SHP77 treated with DMSO at 0.1 percent for 48 hours (cell line): ENCODE measurements around the gene SLC35F1.
"Not testable (repeated sequence)": the region's sequence is repeated elsewhere in the genome, so short reads cannot be mapped to it uniquely, and the experiment has no call there.

Experiments used
- DNase-seq: peaks from one replicate; lab custom pipeline; 2025; lab: John Stamatoyannopoulos, UW

Gene SLC35F1

DNA sequence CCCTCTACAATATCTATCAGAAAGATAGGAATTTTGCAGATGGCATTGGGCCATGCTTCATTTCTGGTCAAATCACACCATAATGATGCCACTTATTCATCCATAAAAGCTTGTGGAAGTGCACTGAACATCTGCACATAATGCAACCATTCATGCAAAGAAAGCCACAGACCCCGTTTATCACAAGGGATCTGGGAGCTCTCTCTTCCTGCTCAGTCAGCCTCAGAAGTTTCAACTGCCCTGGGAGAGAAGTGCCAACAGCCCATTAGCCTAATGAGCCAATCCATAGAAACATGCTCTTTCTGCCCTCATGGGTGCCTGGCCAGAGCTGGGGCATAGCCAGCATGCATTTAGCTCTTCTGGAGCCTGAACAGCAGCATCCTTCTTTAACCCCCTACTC lies 85.8 kb downstream of the SLC35F1 start:
- no peak for DNase-seq

DNA sequence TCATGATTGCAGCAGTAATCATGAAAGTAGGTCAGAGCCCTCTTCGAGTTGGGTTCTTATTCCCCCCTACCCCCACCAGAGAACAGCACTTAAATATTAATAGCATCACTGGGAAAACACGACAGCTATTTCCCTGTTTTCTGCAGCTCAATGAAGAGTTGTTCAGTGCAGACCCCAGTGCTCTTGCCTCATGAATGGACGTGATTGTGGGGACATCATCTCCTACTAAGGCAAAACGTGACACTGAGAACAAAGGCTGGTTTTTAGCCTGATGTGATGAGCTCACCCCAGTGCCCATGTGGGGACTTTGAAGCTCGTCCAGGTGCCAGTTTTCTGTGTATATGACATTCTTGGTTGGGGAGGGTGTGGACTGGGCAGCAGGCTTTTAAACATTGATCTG lies 105.9 kb downstream of the SLC35F1 start:
- DNase-seq, result no peak

DNA sequence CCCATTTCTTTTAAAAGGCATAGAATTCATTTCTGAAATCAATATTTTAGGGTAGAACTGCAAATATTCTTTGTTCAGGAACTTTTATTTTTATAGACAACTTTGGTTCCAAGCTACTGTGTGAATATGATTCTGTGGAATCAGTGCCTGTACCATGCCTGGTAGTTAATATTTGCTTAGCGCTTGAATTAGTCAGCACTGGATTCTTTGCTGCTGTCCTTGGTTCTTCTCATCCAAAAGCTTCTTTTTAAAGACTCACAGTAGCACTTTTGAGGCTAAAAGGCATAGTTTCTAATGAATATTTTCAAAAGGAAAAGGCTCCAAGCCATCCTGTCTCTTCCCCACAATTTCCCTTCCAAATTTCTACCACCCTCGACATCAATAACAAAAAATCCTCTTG lies 109.5 kb downstream of the SLC35F1 start:
- no peak for DNase-seq

DNA sequence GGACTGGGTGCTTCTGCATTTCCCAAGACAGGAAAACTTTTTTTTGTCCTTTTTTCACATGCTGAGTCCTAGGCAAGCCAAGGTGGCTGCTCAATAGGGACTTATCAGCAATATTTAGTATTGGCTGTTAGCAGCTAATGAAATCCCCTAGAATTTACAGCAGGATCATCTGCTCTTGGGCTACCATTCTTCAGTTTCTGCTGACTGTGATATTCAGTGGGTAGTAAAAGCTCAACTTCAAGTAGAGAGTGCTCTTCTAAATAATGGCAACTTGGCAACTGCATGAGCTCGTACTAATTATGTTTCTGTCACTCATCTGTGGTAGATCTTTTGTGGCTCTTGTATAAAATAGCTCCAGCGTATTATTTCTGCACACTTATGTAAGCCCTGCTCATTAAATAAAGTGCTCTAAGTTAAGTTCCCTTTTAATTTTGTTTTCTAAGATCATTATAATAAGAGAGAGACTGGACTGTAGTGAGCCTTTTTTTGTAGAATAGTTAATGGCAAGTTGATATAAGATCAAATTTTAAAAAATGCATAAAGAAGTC lies 110.3 kb downstream of the SLC35F1 start:
- no peak for DNase-seq

DNA sequence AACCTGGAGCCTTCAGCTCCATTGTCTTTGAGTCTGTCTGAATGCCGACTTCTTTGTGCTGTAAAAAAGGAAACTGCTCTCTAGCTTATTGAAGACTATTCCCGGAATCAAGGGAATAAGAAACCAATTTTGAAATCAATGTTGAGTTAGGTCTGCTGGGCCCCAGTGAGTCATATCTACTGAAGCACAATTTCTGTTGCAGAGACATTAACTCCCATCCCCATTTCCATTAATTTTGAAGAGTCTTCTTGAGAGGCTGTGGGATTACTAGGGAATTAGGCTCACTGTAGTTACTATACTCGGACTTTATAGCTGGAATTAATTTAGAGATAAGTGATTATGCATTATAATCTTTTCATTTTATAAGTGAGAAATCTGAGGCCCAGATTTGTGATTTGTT lies 116.7 kb downstream of the SLC35F1 start:
- no peak for DNase-seq

DNA sequence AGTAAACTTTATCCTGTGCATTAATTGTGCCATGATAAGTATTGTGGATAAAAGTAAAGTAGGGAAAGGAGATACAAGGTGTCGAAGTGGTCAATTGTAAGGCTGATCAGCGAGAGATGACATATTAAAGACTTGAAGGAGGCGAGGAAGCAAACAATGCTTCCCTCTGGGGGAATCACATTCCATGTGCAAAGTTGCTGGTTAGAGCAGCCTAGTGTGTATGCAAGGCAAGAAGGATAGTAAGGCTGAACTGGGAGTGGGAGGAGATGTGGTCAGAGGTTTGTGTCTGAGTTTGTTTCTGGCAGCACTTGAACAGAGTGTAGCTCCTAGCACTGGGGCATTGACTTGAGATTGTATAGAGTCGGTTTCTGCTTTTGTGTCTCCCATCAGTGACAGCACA lies 122.9 kb downstream of the SLC35F1 start:
- no peak for DNase-seq

DNA sequence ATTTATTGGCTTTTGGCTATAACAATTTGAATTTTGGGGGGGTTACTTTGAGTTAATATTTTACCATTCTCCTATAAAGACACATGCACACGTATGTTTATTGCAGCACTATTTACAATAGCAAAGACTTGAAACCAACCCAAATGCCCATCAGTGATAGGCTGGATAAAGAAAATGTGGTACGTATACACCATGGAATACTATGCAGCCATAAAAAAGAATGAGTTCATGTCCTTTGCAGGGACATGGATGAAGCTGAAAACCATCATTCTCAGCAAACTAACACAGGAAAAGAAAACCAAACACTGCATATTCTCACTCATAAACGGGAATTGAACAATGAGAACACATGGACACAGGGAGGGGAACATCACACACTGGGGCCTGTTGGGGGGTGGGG lies 130.4 kb downstream of the SLC35F1 start:
- DNase-seq, result not testable (repeated sequence)

DNA sequence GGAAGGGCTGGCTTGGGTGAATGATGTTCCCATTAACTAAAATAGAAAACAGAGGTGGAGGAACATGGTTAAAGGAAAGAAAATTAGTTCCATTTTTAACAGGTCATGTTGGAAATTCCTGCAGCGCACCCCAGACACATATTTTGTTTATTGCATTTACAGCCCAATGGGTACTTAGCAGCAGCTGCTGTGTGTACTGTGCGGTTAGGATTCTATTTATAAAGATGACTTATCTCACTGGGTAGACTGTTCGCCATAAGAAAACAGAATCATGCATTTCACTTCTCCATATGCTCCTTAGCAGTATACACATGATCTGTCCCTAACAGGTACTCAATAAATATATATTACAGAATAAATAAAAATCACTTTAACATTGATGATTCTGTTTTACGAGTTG lies 135.8 kb downstream of the SLC35F1 start:
- no peak for DNase-seq

DNA sequence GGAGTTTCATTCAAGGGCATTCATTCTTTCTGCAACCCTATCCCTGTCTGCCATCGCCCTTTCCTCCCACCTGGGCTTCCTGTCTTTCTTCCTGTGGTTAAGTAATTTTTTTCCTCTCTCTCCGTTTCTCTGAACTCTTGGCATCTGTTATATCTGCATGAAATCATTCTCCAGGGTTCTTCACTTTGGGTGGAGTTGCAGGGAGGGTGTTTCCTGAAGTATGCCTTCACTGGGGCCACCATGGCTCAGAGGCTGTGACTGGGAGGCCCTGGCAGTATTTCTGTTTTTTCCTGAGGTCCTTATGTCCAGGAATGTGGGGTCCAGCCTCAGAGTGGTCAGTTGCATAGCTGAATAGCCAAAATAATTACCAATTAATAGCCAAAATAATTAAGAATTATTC lies 137.2 kb downstream of the SLC35F1 start:
- no peak for DNase-seq

DNA sequence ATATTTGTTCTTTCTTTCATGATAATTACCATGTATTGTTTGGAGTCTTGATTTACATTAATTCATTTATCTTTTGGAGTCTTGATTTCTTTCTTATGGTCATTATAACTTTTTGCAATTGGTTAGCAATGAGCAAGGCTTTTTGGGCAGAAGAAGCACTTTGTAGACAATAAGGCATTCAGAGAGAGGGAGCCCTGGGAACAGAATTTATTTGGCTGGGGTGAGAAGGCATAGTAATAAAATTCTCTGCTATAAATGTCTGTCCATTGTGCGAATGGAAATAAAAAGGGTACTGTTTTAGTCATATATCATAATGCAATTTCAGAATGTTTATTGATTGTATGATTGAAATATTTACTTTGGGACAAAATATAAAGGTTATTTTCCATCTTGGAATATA lies 147.0 kb downstream of the SLC35F1 start:
- DNase-seq, result no peak

DNA sequence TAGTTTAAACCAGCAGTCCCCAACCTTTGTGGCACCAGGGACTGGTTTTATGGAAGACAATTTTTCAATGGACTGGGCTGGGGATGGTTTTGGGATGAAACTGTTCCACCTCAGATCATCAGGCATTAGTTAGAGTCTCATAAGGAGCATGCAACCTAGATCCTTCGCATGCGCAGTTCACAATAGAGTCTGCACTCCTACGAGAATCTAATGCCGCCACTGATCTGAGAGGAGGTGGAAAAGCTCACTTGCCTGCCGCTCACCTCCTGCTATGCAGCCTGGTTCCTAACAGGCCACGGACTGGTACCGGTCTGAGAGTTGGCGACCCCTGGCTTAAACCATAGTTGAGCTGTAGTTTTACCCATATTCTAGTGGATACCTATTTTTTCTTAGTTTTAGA lies 154.6 kb downstream of the SLC35F1 start:
- no peak for DNase-seq

DNA sequence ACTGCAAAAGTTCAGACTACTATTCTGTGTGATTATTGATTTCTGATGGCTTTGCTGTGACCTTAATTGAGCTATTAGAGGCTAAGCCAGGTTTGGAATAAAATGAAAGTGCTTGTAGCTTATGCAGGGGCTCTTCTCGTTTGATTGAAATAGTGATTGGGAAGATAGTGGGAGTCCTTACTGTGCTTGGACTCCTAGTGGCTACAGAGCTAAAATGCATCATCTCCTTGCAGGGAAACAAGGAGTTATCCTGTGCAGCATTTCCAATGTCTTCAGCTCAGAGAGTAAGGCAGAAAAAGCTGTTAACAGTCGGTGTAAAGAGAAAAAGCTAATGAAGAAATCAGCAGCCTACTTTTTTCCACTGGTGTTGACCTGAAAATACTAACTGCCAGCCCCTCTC lies 173.5 kb downstream of the SLC35F1 start:
- no peak for DNase-seq

DNA sequence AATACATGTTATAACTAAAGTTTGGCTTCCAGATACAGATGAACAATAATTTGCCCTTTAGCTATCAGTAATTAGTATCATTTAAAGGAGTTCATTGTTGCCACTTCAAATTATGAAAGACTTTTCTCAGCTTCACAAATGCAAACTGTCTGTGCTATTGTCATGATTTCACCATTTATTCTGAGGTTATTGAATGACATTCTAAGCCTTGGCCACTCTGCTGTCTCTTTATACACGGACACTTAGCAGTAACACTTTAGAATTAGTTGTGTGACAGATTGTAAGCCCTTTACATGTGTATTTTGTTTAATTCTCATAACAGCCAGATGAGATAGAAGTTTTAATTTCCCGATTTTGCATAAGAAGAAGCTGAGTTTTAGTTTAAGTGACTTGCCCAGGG lies 176.6 kb downstream of the SLC35F1 start:
- no peak for DNase-seq

DNA sequence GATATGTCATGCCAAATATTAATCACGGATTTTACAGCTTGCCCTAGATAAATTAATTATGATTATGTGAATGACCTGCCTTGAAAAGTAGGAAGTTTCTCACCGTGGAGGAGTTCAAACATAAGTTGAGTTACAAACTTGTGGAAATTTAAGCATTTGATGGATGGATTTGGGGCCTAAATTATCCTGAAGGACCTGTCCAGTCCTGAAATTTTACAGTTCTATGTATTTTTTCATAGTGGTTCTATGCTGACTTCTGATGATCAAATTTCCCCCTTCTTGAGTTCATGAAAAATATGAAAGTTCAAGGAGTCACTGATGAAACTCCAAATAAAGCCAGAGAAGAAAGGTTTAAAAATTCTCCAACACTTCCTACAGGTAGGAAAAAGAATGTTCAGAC lies 178.6 kb downstream of the SLC35F1 start:
- DNase-seq, result no peak

DNA sequence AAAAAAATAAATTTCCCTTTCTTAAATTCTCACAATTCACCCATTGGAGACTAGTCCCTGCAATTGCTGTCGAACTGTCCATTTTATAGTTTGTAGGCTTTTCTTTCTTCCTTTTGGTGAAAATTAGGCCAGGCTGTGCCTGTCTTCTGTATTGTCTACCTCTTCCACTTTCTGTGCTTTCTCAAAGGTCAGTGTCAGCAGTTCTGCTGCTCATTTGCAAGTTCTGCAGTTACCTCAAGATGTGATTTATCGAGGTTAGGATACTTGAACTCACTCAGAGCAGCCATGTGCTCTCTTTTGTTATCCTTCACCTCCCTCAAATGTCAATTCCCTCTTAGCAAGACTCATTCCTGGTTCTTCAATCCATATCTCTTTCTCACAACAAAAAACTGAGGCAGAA lies 179.1 kb downstream of the SLC35F1 start:
- DNase-seq, result no peak

DNA sequence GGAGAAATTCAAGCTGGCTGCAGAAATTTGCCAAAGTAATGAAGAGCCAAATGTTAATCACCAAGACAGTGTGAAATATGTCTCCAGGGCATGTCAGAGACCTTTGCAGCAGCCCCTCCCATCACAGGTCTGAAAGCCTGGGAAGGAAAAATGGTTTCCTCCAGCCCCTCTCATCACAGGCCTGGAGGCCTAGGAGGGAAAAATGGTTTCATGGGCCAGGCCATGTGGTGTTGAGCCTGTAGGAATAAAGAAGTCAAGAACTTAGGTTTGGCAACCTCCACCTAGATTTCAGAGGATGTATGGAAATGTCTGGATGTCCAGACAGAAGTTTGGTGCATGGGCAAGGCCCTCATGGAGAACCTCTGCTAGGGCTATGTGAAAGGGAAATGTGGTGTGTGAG lies 185.0 kb downstream of the SLC35F1 start:
- no peak for DNase-seq

DNA sequence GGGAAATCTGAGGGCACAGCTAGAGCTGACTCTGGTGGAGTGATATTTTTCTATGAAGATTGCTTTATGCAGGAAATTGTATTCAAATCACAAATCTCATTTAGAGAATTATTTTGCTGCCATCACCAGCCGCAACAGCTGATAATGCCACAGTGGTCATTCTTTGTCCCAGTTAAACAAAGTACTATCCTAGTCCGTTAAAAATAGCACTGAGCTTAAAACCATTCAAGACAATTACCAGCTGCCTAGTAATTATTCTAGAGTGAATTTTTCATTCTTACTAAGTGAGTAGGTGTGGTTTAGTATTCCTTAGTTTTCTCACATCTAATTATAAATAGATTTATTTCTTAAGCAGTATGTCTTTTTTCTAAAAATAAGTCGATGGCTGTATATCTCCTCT lies 190.5 kb downstream of the SLC35F1 start:
- no peak for DNase-seq

DNA sequence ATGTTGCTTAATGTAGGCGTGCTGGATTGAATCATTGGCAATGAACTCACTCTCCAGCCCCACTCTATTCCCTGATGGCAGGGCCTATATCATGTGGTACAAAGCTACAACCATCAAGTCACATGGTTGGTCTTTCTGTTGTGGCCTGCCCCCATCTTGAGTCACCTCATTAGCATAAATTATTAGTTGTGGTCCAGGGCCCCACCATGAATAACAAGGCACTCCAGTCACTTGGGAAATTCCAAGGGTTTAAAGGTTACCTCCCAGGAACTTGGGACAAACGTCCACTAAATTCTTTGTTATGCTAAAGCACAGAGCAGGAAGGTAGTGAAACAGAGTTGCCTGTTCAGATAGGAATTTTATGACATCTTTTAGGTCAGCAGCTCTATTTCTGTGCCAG lies 193.7 kb downstream of the SLC35F1 start:
- DNase-seq, result no peak

DNA sequence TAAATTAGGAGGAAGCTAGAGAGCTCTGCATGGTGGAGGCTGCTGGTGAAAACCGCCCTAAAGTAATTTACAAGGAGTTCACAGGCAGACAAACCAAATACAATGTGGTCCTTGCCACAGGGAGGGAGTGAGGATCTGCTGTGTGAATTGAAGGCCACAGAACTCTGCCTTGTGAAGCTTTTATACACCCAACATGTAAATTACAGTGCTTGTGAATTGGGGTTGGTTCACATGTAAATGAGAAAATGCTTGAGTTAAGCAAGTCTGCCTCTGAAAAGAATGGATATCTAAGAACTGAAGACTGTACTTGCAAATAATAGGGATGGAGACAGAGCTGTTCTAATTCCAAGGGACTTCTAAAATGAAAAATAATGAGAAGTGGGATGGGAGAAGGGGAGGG lies 194.2 kb downstream of the SLC35F1 start:
- no peak for DNase-seq

DNA sequence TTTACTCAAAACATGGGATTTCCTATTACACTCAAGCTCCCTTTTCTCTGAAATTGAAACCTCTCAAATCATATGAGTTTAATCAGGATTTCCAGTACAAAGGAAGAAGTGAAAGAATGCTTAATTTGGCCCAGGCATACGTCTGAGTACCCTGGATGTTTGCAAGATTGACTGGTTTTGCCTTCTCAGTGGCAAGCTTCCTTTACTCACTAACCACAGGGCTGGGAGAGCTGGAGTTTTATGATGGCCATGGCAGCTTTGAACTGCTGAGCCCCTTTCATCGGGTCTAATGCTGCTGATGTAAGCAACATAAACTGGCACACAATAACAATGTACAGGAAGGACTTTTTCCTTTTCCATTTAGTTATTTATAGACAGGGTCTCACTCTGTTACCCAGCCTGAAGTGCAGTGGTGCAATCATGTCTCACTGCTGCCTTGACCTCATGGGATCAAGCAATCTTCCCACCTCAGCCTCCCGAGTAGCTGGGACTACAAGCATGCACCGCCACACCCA lies 194.8 kb downstream of the SLC35F1 start:
- no peak for DNase-seq

DNA sequence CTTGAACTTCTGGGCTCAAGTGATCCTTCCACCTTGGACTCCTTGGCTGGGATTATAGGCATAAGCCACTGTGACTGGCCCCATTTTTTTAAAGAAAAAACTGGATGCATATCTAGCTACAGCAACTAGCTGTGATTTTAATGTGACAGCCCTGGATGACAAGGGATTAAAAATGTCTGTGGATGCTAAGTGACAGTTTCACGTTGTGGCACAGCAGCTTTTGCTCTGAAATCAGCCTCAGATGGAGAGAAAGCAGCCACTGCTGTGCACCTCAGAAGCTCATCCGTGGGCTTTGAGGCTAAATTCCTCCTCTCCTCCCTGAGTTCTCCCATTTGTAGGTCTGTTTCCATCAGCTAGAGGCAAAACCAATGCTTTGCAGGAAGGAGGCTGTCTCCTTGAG lies 195.3 kb downstream of the SLC35F1 start:
- DNase-seq, result no peak

DNA sequence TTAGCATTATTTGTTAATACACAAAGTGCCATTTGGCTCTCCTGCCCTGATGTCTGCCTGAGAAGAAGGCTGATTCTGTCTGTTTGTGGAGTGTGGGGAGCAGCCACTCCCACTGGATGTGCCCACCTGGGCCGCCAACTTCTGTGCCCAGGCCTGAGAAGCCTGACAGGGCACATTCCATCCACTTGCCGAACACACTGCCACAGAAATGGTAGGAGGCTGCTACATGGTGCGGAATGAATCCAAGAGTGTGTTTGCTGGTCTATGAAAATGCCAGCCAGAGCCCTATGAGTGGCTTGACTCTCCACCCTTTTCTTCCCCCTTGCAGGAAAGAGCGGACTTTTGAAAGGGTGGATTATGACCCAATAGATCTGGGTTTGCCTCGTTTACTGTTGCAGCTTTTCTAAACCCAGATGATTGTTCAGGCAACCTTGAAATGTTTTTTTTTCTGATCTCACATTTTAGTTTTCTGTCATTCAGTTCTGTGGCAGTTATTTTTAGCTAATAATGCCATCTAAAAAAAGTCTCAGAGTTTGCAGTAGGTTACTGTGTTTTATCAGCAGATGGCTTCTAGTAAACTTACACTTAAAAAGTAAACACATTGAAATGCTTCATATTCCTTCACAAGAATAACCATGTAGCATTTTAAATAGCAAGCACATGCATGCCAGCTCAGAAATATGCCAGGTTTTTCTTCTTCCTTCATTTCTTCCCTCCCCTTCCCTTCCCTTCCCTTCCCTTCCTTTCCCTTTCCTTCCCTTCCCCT lies 196.5 kb downstream of the SLC35F1 start:
- DNase-seq, result no peak

DNA sequence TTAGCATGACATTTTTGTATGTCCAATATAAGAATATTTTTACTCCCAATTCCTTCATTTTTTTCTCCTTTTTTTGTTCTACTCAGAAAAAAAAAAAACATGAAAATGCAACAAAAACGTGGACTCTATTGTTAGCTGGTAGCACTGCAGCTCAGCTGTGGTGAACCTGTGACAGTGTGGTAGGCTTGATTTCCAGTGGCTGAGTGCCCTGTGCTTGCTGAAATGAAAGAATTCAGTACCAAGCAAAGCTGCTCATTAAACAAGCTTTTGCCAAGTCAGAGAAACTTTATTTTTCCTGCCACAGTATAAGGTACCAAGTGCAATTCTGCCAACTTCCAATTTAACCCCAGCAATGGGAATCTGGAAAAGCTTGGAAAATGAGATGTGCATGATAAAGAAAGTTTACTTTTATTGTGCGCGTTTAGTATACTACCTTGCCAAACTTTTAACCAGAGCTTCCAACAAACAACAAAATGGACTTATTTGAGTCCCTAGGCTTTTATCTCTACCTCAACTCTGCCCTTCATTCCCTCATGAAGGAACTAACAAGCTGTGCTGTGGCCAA lies 215.2 kb downstream of the SLC35F1 start:
- DNase-seq, result no peak

DNA sequence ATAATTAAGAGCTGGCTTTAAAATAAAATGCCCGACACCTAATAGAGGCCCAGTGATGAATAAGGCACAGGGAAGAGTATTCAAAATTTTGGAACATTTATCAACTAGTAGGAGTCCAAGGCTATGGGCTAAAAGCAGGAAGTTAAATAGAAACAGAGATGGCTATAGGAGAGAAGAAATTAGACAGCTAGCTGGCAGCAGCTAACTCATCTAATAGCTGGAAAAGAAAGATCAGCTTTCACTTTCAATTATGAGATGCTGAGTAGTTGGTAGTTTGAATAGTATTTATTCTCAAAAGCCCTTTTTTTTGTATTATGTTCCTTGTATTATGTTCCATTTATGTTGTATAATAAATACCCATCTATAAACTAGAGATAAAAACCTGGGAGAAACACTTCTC lies 215.7 kb downstream of the SLC35F1 start:
- DNase-seq, result no peak
